Measurements from ENCODE around the gene UBC.

DNA sequence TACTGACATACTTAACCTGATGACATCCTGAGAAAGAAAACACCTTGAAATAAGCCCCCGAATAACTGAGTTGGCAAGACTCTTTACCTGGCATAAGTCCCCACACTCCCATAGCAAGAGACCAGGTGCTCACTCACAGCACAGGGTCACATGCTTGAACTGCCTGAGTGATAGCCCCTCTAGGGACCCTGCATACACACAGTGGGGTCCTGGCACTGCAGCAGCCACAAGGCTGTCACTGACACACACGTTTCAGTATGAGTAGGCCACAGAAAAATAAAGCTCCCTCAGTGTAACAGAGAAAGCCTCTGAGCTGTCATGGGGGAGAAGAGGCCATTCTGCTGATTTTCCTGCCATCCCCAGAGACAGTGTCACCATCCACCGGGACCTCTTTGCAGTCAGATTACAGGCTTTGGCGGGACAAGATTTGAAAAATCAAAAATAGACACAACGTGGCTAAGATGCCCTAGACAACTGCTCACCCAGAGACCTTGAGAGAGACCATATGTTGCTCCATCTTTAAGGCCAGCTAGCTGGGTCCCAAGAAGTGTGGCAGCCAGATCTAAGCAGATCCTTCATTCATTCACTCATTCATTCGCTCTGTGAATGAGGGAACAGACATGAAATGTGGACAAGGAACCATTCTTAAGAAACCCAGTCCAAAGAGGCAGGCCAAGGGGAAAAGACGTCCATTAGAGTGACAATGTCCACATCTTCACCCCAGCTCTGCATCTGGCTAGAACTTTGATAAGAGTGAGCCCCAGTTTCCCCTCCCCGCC is 52.4 kb downstream of the UBC start:
- TF ChIP-seq, protein P1, sequence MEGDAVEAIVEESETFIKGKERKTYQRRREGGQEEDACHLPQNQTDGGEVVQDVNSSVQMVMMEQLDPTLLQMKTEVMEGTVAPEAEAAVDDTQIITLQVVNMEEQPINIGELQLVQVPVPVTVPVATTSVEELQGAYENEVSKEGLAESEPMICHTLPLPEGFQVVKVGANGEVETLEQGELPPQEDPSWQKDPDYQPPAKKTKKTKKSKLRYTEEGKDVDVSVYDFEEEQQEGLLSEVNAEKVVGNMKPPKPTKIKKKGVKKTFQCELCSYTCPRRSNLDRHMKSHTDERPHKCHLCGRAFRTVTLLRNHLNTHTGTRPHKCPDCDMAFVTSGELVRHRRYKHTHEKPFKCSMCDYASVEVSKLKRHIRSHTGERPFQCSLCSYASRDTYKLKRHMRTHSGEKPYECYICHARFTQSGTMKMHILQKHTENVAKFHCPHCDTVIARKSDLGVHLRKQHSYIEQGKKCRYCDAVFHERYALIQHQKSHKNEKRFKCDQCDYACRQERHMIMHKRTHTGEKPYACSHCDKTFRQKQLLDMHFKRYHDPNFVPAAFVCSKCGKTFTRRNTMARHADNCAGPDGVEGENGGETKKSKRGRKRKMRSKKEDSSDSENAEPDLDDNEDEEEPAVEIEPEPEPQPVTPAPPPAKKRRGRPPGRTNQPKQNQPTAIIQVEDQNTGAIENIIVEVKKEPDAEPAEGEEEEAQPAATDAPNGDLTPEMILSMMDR (conservative IDR thresholded peaks at IDR 0.05; ENCODE audit: low read depth, low read length): no peak
- no peak for TF ChIP-seq EZH2 (IDR thresholded peaks at IDR 0.05; ENCODE audit: borderline replicate concordance, low read depth, low read length, poor library complexity, severe bottlenecking)

All from A673 (cell line).